HepG2 (cell line): Measurements from ENCODE around the gene OCIAD2. TPM values are rescaled to one million over a fixed set of nuclear protein-coding genes. Genes with fewer than 3 reads are reported as not detected.

Source experiments
- ATAC-seq: fragments of 200-7000 bp; cut with Tn5 transposase; 3 replicates; pipeline ENCODE4 v1.9.1; 2020; ENCODE audit warnings: mild to moderate bottlenecking, moderate library complexity
- BruUV-seq: library from RNA; stranded (reverse); fragments of 400-500 nt; replicated peaks from 2 replicates; lab custom pipeline; 2021; lab: Mats Ljungman, UMichigan
- CTCF ChIA-PET: fragments of 300-600 bp; formaldehyde crosslinking; extraction: SDS; loops from one replicate; lab custom pipeline; 2021; ENCODE audit warnings: low total read pairs, inconsistent platforms, low intra/inter-chr PET ratio; lab: Yijun Ruan, JAX
- POLR2A ChIA-PET: fragments of 350-600 bp; sonication (Branson Sonifier 250); formaldehyde crosslinking; loops from one replicate; lab custom pipeline; 2020; ENCODE audit warnings: antibody characterized with exemption, inconsistent platforms; lab: Yijun Ruan, JAX
- DNase-seq: peaks from one replicate; pipeline ENCODE4 v3.0.0-alpha.2; 2015; ENCODE audit warnings: low spot score
- FAIRE-seq: peaks from 3 replicates; lab custom pipeline; 2011; peaks lifted over from hg19 to GRCh38; lab: Jason Lieb, UNC
- H2AFZ ChIP-seq: one replicate; pipeline ENCODE4 v1.6.1; 2011; ENCODE audit warnings: low read length, inconsistent platforms
- H3K27ac ChIP-seq: fragments of 300-600 bp; 3 replicates; pipeline ENCODE4 v1.8.0; 2011; ENCODE audit warnings: mixed run types, mild to moderate bottlenecking, mixed read lengths, low read length, inconsistent platforms; ENCODE audit not compliant: insufficient read depth; ENCODE audit errors: extremely low read length
- H3K27me3 ChIP-seq, 2 experiments: fragments of 200-600 bp in 1 of 2; 2 replicates in 1 of 2; 3 replicates in 1 of 2; pipeline versions ENCODE4 v1.6.0 to v1.8.0; 2011; ENCODE audit warnings: low read length in 2 of 2, mild to moderate bottlenecking in 2 of 2, moderate library complexity in 2 of 2, inconsistent platforms in 1 of 2; ENCODE audit not compliant: insufficient read depth in 2 of 2, control insufficient read depth in 1 of 2
- H3K36me3 ChIP-seq, 2 experiments: fragments of 200-600 bp in 1 of 2; replicated peaks in 1 of 2; 2 replicates in 1 of 2; 3 replicates in 1 of 2; pipeline versions ENCODE4 v1.5.1 to v1.8.0; 2011; ENCODE audit warnings: low read length in 2 of 2, inconsistent platforms in 1 of 2; ENCODE audit not compliant: insufficient read depth in 2 of 2, control insufficient read depth in 1 of 2
- H3K4me1 ChIP-seq: 2 replicates; pipeline ENCODE4 v1.5.1; 2012; ENCODE audit warnings: low read length, inconsistent platforms; ENCODE audit not compliant: insufficient read depth
- H3K4me2 ChIP-seq: 2 replicates; pipeline ENCODE4 v1.6.0; 2011; ENCODE audit warnings: low read depth, low read length, inconsistent platforms
- H3K4me3 ChIP-seq, 3 experiments: fragments of 200-600 bp in 1 of 3; sonication (generic), shearing (Covaris generic) in 1 of 3; replicated peaks in 1 of 3; 2 replicates each; pipeline ENCODE4 v1.5.1; 2011 to 2016; ENCODE audit warnings: low read length in 3 of 3, inconsistent platforms in 2 of 3, low read depth in 2 of 3, mild to moderate bottlenecking in 2 of 3, control low read depth in 1 of 3, mixed read lengths in 1 of 3; ENCODE audit not compliant: insufficient read depth in 1 of 3
- H3K79me2 ChIP-seq: one replicate; pipeline ENCODE4 v1.6.1; 2011; ENCODE audit warnings: low read length, inconsistent platforms; ENCODE audit not compliant: insufficient read depth
- H3K9ac ChIP-seq: 2 replicates; pipeline ENCODE4 v1.6.0; 2011; ENCODE audit warnings: mild to moderate bottlenecking, low read depth, low read length, inconsistent platforms; ENCODE audit not compliant: insufficient read depth
- H3K9me3 ChIP-seq: 2 replicates; pipeline ENCODE4 v1.5.1; 2012; ENCODE audit warnings: mild to moderate bottlenecking, low read length
- H4K20me1 ChIP-seq: 2 replicates; pipeline ENCODE4 v1.6.0; 2011; ENCODE audit warnings: inconsistent platforms, mild to moderate bottlenecking, low read length, moderate library complexity; ENCODE audit not compliant: insufficient read depth
- ARNT2 ChIP-seq: sonication (generic); formaldehyde crosslinking; IDR thresholded peaks from 2 replicates; pipeline ENCODE4 v1.8.0; 2022; ENCODE audit warnings: mild to moderate bottlenecking, low read depth, missing genetic modification reagents, moderate library complexity
- EZH2 ChIP-seq: conservative IDR thresholded peaks from 2 replicates; pipeline ENCODE4 v1.6.1; 2012; ENCODE audit warnings: mild to moderate bottlenecking, low read depth, low read length, moderate library complexity
- JUNB ChIP-seq: sonication (generic); formaldehyde crosslinking; IDR thresholded peaks from 2 replicates; pipeline ENCODE4 v1.8.0; 2022; ENCODE audit warnings: missing genetic modification reagents, mild to moderate bottlenecking, borderline replicate concordance
- RARG ChIP-seq: sonication (generic); formaldehyde crosslinking; IDR thresholded peaks from 2 replicates; pipeline ENCODE4 v1.4.0; 2020; ENCODE audit warnings: low read depth, mild to moderate bottlenecking, missing genetic modification reagents
- RFX3 ChIP-seq: IDR thresholded peaks from 2 replicates; pipeline ENCODE4 v1.6.1; 2016; ENCODE audit warnings: missing biosample characterization, missing genetic modification reagents
- SMARCE1 ChIP-seq: fragments of 450-650 bp; IDR thresholded peaks from 2 replicates; pipeline ENCODE4 v1.6.1; 2017; ENCODE audit warnings: borderline replicate concordance
- SNAI1 ChIP-seq: sonication (generic); formaldehyde crosslinking; IDR thresholded peaks from 2 replicates; pipeline ENCODE4 v1.5.0; 2020; ENCODE audit warnings: mild to moderate bottlenecking, missing genetic modification reagents, borderline replicate concordance
- TFDP1 ChIP-seq: IDR thresholded peaks from 2 replicates; pipeline ENCODE4 v1.6.1; 2016; ENCODE audit warnings: missing compliant biosample characterization, missing genetic modification reagents, borderline replicate concordance
- ZBTB20 ChIP-seq: sonication (generic); formaldehyde crosslinking; IDR thresholded peaks from 2 replicates; pipeline ENCODE4 v1.8.1; 2023; ENCODE audit warnings: missing genetic modification reagents, low read depth, mild to moderate bottlenecking, borderline replicate concordance
- ZBTB38 ChIP-seq: sonication (generic); formaldehyde crosslinking; IDR thresholded peaks from 2 replicates; pipeline ENCODE4 v1.5.1; 2020; ENCODE audit warnings: mild to moderate bottlenecking, missing genetic modification reagents
- ZFP37 ChIP-seq: sonication (generic); formaldehyde crosslinking; IDR thresholded peaks from 2 replicates; pipeline ENCODE4 v1.4.0; 2020; ENCODE audit warnings: missing genetic modification reagents, borderline replicate concordance
- ZFP41 ChIP-seq: sonication (generic); formaldehyde crosslinking; IDR thresholded peaks from 2 replicates; pipeline ENCODE4 v1.4.0; 2020; ENCODE audit warnings: mild to moderate bottlenecking, missing genetic modification reagents, borderline replicate concordance
- ZMAT3 ChIP-seq: sonication (generic); formaldehyde crosslinking; conservative IDR thresholded peaks from 2 replicates; pipeline ENCODE4 v1.7.0; 2021; ENCODE audit warnings: missing genetic modification reagents
- ZNF672 ChIP-seq: sonication (generic); formaldehyde crosslinking; IDR thresholded peaks from 2 replicates; pipeline ENCODE4 v1.8.1; 2022; ENCODE audit warnings: missing genetic modification reagents
- WGBS: methylation state at CpG from one replicate; pipeline ENCODE4 v1.1.6; 2017; ENCODE audit warnings: low lambda C conversion rate; 5-methylcytosine and 5-hydroxymethylcytosine counted together
- in situ Hi-C: cut with HindIII; loops from 2 replicates; pipeline ENCODE4 v1.10.0; 2017; ENCODE audit warnings: low pct_unique_long_range_greater_than_20kb; ENCODE audit not compliant: extremely low pct_ligation_motif_present
- intact Hi-C: fragments of 100-400 bp; cut with micrococcal nuclease; formaldehyde crosslinking; loops from one replicate; pipeline ENCODE4 v1.10.0; 2022; ENCODE audit not compliant: unreplicated experiment
- polyA plus RNA-seq, 8 experiments: library from polyadenylated mRNA; depleted of rRNA in 3 of 8; stranded (reverse) in 7 of 8; unstranded in 1 of 8; fragments of >200 nt; fragmentation: Illumina TruSeq in 4 of 8; extraction: Trizol in 4 of 8; gene quantifications; 2 replicates each; pipeline versions ENCODE4 v1.2.1 to v1.2.3, GENCODE V29; 2011 to 2016; ENCODE audit warnings: low read depth in 4 of 8, missing spikeins in 1 of 8, mixed read lengths in 1 of 8; ENCODE audit not compliant: insufficient read depth in 1 of 8
- total RNA-seq, 5 experiments: library from RNA; depleted of rRNA; stranded (reverse); fragments of >200 nt; fragmentation: Illumina TruSeq; extraction: Trizol; gene quantifications; 2 replicates each; pipeline ENCODE4 v1.2.3, GENCODE V29; 2016; ENCODE audit warnings: low read depth in 1 of 5

The OCIAD2 gene
- total and polyA plus RNA-seq, 2 of the 13 experiments (the other 11 are each of a cell fraction or from before 2014, with no cell fraction given): not detected

DNA sequence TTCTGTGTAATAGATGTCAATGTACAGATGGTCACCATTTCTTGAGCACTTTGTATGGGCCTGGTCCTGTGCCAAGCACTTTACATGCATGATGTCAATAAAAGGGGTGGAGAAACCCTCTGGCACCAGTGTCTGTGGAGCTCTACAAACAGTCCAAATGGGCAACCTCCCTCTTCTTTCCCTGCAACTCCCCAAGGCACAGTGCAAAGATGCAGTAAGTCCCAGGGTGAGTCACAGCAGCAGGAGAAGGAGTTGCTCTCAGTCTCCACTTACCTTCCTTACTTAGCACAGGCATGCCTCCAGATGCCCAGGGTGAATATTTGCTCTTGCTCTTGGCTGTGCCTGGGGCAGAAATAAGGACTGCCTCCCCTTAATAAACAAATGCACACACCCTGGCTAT, 4.3 kb downstream of the OCIAD2 start (continued):
- TF ChIP-seq ZNF672 (CRISPR knock-in tag): no peak

GRCh38 chr4:48901196-48901595, 5.4 kb downstream of the OCIAD2 start:
- ATAC-seq: no peak
- Histone ChIP-seq H3K4me2 (no peak overlapping the region), H3K9ac (no peak overlapping the region), H3K27me3 (no peaks in the 10 kb centered on the region), H2AFZ (no peak overlapping the region), H4K20me1 (no peaks in the 10 kb centered on the region), H3K79me2 (no peaks in the 10 kb centered on the region), H3K4me1 (peaks cover 23% of the 10 kb centered on the region), H3K27ac (no peak overlapping the region), H3K9me3 (no peaks in the 10 kb centered on the region), H3K36me3 (no peaks in the 10 kb centered on the region), H3K4me3 (no peak overlapping the region)
- ChIA-PET CTCF (no interaction called here), POLR2A (no interaction called here)
- BruUV-seq: no TSS peak
- TF ChIP-seq ZBTB20 (CRISPR knock-in tag): no peak
- TF ChIP-seq ZBTB38 (CRISPR knock-in tag): no peak
- no peak for TF ChIP-seq RARG
- TF ChIP-seq ZMAT3 (CRISPR knock-in tag): no peak
- no peak for TF ChIP-seq ZFP37
- no peak for TF ChIP-seq RFX3
- TF ChIP-seq EZH2: no peak
- TF ChIP-seq SNAI1: no peak
- TF ChIP-seq ZFP41: no peak
- TF ChIP-seq SMARCE1: no peak
- TF ChIP-seq ARNT2 (CRISPR knock-in tag): no peak
- TF ChIP-seq JUNB (CRISPR knock-in tag): no peak
- no peak for TF ChIP-seq TFDP1
- in situ Hi-C loops (no loop called here), intact Hi-C loops (no loop called here)
- FAIRE-seq: no peak
- WGBS: 71% methylated on average over 4 of the region's 4 CpGs
- DNase-seq: no peak
